Uterus (tissue), 4 donors: ENCODE results near the gene MED13L. TPM values are rescaled to one million over a fixed set of nuclear protein-coding genes. Genes with fewer than 3 reads are reported as not detected.

ENCODE experiments used
- DNase-seq, 2 donors: peaks; one replicate each; pipeline ENCODE4 v3.0.0-alpha.2; 2019 to 2020
- H3K27ac ChIP-seq, 2 donors: fragments of 200-600 bp; sonication (generic); 1 replicate in 1 of 2; 2 replicates in 1 of 2; pipeline ENCODE4 v1.5.1; 2016 to 2018
- H3K27me3 ChIP-seq, 2 donors: fragments of 200-600 bp; sonication (generic); one replicate each; pipeline ENCODE4 v1.5.1; 2018 to 2019; ENCODE audit warnings: control low read depth in 1 of 2
- H3K36me3 ChIP-seq, 2 donors: fragments of 200-600 bp; sonication (generic); one replicate each; pipeline ENCODE4 v1.5.1; 2019; ENCODE audit warnings: control low read depth in 1 of 2
- H3K4me1 ChIP-seq, 2 donors: fragments of 200-600 bp; sonication (generic); one replicate each; pipeline ENCODE4 v1.5.1; 2018 to 2019; ENCODE audit warnings: control low read depth in 1 of 2
- H3K4me3 ChIP-seq, 2 donors: fragments of 200-600 bp; sonication (generic); 1 replicate in 1 of 2; 2 replicates in 1 of 2; pipeline ENCODE4 v1.5.1; 2018 to 2019; ENCODE audit warnings: mild to moderate bottlenecking in 1 of 2
- H3K9me3 ChIP-seq, 2 donors: fragments of 200-600 bp; sonication (generic); one replicate each; pipeline ENCODE4 v1.5.1; 2019; ENCODE audit warnings: control low read depth in 1 of 2
- POLR2A ChIP-seq, 2 donors: fragments of 450-650 bp; IDR thresholded peaks; one replicate each; pipeline ENCODE4 v1.6.1; 2016; ENCODE audit warnings: antibody characterized with exemption in 2 of 2, mild to moderate bottlenecking in 1 of 2, moderate library complexity in 1 of 2
- intact Hi-C: fragments of 100-400 bp; cut with DNase I; formaldehyde crosslinking; loops from one replicate; pipeline ENCODE4 v1.15.1; 2023; ENCODE audit warnings: low total_unique reads
- microRNA counts, 2 donors: library from miRNA; unstranded; fragments of <30 nt; microRNA quantifications; one replicate each; lab custom pipeline; 2016 to 2017
- microRNA-seq: library from miRNA; unstranded; fragments of <30 nt; microRNA quantifications from one replicate; pipeline ENCODE4, GENCODE V29; 2016; ENCODE audit warnings: borderline microRNAs expressed, borderline replicate concordance
- small RNA-seq: library from RNA; depleted of rRNA; stranded (forward); fragments of <200 nt; gene quantifications from one replicate; pipeline ENCODE3, GENCODE V24; 2016
- total RNA-seq, 4 donors: library from RNA; depleted of rRNA in 3 of 4; stranded (reverse); fragments of >200 nt in 3 of 4; gene quantifications; one replicate each; pipeline versions ENCODE4 v1.1.0 to v1.2.4, GENCODE V29; 2014 to 2023
- TF ChIP-seq, protein P1 (sequence below), 4 experiments: fragments of 200-600 bp in 2 of 4; fragments of 450-650 bp in 2 of 4; sonication (generic) in 2 of 4; IDR thresholded peaks; one replicate each; pipeline ENCODE4 v1.5.1; 2016 to 2019; ENCODE audit warnings: antibody characterized with exemption in 4 of 4, mild to moderate bottlenecking in 2 of 4, moderate library complexity in 1 of 4
- donor health status: DM: yes; HTN: yes; CAD: no.

The MED13L gene
- total RNA-seq, 4 donors from 2014 or later: 189 to 314 (median 254) TPM

DNA sequence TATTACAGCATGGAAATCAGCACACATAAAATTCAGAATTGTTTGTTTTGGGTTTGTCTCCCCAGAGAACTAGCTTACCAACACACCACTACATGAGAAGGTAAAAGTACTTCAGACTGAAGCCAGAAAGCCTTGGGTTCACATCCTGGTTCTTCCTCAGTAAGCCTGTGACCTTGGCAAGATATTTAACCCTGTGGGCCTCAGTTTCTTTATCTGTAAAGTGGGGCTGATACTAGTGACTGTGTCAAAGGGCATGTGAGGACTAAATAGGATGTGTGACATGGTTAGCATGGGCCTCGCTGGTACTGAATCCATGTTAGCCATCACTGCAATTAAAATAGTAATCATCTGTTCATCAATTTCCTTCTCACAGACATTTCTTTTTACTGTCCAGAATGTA lies 366.1 kb downstream of the MED13L start:
- H3K36me3 ChIP-seq: no peaks in the 10 kb centered on the region
- intact Hi-C loops: no loop called here
- H3K9me3 ChIP-seq: no peaks in the 10 kb centered on the region
- no peak overlapping the region for H3K4me3 ChIP-seq
- no peak overlapping the region for H3K27ac ChIP-seq
- no peaks in the 10 kb centered on the region for H3K27me3 ChIP-seq
- no peak for DNase-seq
- TF ChIP-seq POLR2A (IDR thresholded peaks at IDR 0.05): no peak
- TF ChIP-seq, protein P1, sequence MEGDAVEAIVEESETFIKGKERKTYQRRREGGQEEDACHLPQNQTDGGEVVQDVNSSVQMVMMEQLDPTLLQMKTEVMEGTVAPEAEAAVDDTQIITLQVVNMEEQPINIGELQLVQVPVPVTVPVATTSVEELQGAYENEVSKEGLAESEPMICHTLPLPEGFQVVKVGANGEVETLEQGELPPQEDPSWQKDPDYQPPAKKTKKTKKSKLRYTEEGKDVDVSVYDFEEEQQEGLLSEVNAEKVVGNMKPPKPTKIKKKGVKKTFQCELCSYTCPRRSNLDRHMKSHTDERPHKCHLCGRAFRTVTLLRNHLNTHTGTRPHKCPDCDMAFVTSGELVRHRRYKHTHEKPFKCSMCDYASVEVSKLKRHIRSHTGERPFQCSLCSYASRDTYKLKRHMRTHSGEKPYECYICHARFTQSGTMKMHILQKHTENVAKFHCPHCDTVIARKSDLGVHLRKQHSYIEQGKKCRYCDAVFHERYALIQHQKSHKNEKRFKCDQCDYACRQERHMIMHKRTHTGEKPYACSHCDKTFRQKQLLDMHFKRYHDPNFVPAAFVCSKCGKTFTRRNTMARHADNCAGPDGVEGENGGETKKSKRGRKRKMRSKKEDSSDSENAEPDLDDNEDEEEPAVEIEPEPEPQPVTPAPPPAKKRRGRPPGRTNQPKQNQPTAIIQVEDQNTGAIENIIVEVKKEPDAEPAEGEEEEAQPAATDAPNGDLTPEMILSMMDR (IDR thresholded peaks at IDR 0.05): no peak
- no peaks in the 10 kb centered on the region for H3K4me1 ChIP-seq

DNA sequence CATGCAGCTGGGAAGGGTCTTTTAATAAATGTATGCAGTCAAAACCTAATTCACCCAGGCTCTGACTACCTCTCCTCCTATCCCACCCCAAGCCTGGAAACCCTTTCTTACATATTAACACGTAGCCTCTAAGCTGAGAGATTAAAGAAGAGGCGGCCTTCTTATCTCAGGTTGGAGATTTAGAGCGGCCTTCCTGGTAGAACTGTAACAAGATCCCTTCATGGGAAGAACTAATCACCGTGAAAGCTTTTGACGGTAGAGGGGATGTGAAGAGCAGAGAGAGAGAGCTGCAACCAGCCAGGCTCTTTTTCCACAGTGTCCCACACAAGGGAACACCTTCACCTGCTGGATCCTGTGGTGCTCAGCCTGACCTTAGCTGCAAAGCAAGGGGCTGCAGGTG lies 367.4 kb downstream of the MED13L start:
- intact Hi-C loops: no loop called here
- no peaks in the 10 kb centered on the region for H3K9me3 ChIP-seq
- H3K4me1 ChIP-seq: no peaks in the 10 kb centered on the region
- TF ChIP-seq, protein P1 (IDR thresholded peaks at IDR 0.05): no peak
- no peak for TF ChIP-seq POLR2A (IDR thresholded peaks at IDR 0.05)
- H3K36me3 ChIP-seq: no peaks in the 10 kb centered on the region
- no peak for DNase-seq
- H3K27me3 ChIP-seq: no peaks in the 10 kb centered on the region
- no peak overlapping the region for H3K27ac ChIP-seq
- no peak overlapping the region for H3K4me3 ChIP-seq

MicroRNA genes within 50 kb of the gene (microRNA counts, 767-probe panel; counts per million panel counts)
- microRNA hsa-miR-620 (lab: Ali Mortazavi, UCI): 0 counts per million in 2 donors

Small RNAs within 50 kb of the gene (microRNA-seq; reads per million reads assigned to microRNA genes)
- not detected for gene MIR620

Small RNAs within 50 kb of the gene (small RNA-seq; reads per million reads assigned to genes)
- gene MIR620 (not detected), gene RNU6-1188P (not detected), gene SNRPGP18 (not detected)
